Stomach (tissue), 4 donors: Measurements from ENCODE around the gene ZBTB7A.

ENCODE experiments used
- EP300 ChIP-seq: sonication (generic); formaldehyde crosslinking; IDR thresholded peaks from one replicate; pipeline ENCODE4 v1.6.1; 2017; ENCODE audit warnings: antibody characterized with exemption
- POLR2A ChIP-seq, 4 donors: fragments of 450-650 bp; IDR thresholded peaks; one replicate each; pipeline ENCODE4 v1.6.1; 2016; ENCODE audit warnings: antibody characterized with exemption in 4 of 4, control low read depth in 2 of 4, mild to moderate bottlenecking in 1 of 4, moderate library complexity in 1 of 4
- POLR2AphosphoS5 ChIP-seq, 3 donors: sonication (generic); formaldehyde crosslinking; IDR thresholded peaks; one replicate each; pipeline ENCODE4 v1.6.1; 2016; ENCODE audit warnings: antibody characterized with exemption in 3 of 3
- TF ChIP-seq, protein P1 (sequence below), 7 experiments: fragments of 450-650 bp in 4 of 7; fragments of 200-600 bp in 3 of 7; sonication (generic) in 3 of 7; IDR thresholded peaks; one replicate each; pipeline ENCODE4 v1.5.1; 2016 to 2019; ENCODE audit warnings: antibody characterized with exemption in 7 of 7, control low read depth in 2 of 7, mild to moderate bottlenecking in 1 of 7

DNA sequence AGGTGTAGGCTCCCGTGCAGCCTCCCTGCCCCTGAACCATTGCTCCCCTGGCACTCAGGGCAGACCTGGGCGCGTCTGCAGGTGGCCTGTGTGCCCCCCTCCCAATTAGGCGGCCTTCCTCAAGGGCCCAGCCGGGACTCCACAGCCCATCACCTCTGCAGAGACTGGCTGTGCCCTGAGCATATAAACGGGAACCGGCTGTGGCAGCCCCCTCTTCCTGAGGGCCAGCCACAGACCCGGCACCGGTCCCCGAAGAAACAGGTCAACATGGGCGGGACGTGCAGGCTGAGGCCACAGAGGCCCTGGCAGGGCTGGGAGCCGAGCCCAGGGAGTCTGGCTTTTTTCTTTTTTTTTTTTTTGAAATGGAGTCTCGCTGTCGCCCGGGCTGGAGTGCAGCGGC lies 47.1 kb downstream of the ZBTB7A start:
- TF ChIP-seq, protein P1, sequence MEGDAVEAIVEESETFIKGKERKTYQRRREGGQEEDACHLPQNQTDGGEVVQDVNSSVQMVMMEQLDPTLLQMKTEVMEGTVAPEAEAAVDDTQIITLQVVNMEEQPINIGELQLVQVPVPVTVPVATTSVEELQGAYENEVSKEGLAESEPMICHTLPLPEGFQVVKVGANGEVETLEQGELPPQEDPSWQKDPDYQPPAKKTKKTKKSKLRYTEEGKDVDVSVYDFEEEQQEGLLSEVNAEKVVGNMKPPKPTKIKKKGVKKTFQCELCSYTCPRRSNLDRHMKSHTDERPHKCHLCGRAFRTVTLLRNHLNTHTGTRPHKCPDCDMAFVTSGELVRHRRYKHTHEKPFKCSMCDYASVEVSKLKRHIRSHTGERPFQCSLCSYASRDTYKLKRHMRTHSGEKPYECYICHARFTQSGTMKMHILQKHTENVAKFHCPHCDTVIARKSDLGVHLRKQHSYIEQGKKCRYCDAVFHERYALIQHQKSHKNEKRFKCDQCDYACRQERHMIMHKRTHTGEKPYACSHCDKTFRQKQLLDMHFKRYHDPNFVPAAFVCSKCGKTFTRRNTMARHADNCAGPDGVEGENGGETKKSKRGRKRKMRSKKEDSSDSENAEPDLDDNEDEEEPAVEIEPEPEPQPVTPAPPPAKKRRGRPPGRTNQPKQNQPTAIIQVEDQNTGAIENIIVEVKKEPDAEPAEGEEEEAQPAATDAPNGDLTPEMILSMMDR (IDR thresholded peaks at IDR 0.05), result no peak
- TF ChIP-seq POLR2AphosphoS5 (IDR thresholded peaks at IDR 0.05) (no peak), POLR2A (IDR thresholded peaks at IDR 0.05) (no peak), EP300 (no peak)
